IMR-90 (cell line): Measurements from ENCODE around the gene TREH.

Experiments
- CEBPB ChIP-seq: IDR thresholded peaks from 2 replicates; pipeline ENCODE4 v1.6.1; 2012; ENCODE audit warnings: low read depth, low read length, improper control_type of control experiment
- FOS ChIP-seq: fragments of 150-350 bp; IDR thresholded peaks from 2 replicates; pipeline ENCODE4 v1.6.1; 2016; ENCODE audit warnings: low read depth, low read length
- MAZ ChIP-seq: IDR thresholded peaks from 2 replicates; pipeline ENCODE4 v1.6.1; 2012; ENCODE audit warnings: low read depth, mild to moderate bottlenecking, low read length, improper control_type of control experiment, moderate library complexity, borderline replicate concordance
- POLR2A ChIP-seq: IDR thresholded peaks from 2 replicates; pipeline ENCODE4 v1.6.1; 2012; ENCODE audit warnings: mild to moderate bottlenecking, low read depth, low read length
- SMC3 ChIP-seq: fragments of 150-350 bp; IDR thresholded peaks from 2 replicates; pipeline ENCODE4 v1.6.1; 2016; ENCODE audit warnings: low read depth, mild to moderate bottlenecking, antibody characterized with exemption, low read length, moderate library complexity
- TF ChIP-seq, protein P1 (sequence below): conservative IDR thresholded peaks from 2 replicates; pipeline ENCODE4 v1.5.1; 2012; ENCODE audit warnings: mild to moderate bottlenecking, low read depth, low read length, improper control_type of control experiment

DNA sequence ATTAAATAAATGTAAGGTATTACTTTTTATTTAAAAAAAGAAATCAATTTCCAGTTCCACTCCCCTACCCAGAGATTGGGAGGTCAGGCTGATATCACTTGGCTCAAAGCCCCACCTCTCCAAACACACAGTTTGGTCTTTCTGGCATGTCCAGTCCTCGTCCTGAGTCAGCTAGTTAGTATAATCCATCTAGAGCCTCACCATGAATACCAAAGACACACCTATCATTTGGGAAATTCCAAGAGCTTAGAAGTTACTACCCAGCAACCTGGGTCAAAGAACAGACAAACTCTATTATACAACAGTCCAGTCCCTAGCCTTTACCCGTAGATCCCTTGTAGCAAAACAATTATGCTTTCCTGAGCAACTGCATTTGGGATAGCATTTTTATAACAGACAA, 9.4 kb downstream of the TREH start:
- TF ChIP-seq POLR2A (no peak), CEBPB (no peak), MAZ (no peak), FOS (no peak), SMC3 (no peak)
- TF ChIP-seq, protein P1, sequence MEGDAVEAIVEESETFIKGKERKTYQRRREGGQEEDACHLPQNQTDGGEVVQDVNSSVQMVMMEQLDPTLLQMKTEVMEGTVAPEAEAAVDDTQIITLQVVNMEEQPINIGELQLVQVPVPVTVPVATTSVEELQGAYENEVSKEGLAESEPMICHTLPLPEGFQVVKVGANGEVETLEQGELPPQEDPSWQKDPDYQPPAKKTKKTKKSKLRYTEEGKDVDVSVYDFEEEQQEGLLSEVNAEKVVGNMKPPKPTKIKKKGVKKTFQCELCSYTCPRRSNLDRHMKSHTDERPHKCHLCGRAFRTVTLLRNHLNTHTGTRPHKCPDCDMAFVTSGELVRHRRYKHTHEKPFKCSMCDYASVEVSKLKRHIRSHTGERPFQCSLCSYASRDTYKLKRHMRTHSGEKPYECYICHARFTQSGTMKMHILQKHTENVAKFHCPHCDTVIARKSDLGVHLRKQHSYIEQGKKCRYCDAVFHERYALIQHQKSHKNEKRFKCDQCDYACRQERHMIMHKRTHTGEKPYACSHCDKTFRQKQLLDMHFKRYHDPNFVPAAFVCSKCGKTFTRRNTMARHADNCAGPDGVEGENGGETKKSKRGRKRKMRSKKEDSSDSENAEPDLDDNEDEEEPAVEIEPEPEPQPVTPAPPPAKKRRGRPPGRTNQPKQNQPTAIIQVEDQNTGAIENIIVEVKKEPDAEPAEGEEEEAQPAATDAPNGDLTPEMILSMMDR, result no peak
